Testis (tissue), 3 donors: ENCODE measurements around the gene CARMIL1. TPM values are rescaled to one million over a fixed set of nuclear protein-coding genes. Genes with fewer than 3 reads are reported as not detected.

Source experiments
- DNase-seq: peaks from one replicate; pipeline ENCODE4 v3.0.0-alpha.2; 2019
- H3K27ac ChIP-seq, 2 donors: fragments of 200-600 bp; sonication (generic); one replicate each; pipeline ENCODE4 v1.5.1; 2019
- H3K27me3 ChIP-seq: fragments of 200-600 bp; sonication (generic); one replicate; pipeline ENCODE4 v1.5.1; 2019
- H3K36me3 ChIP-seq: fragments of 200-600 bp; sonication (generic); one replicate; pipeline ENCODE4 v1.5.1; 2017; ENCODE audit warnings: low read depth; ENCODE audit errors: missing control alignments
- H3K4me1 ChIP-seq: fragments of 200-600 bp; sonication (generic); one replicate; pipeline ENCODE4 v1.5.1; 2019
- H3K4me3 ChIP-seq, 2 donors: fragments of 200-600 bp; sonication (generic); one replicate each; pipeline ENCODE4 v1.5.1; 2017 to 2019
- H3K9me3 ChIP-seq: fragments of 200-600 bp; sonication (generic); one replicate; pipeline ENCODE4 v1.5.1; 2017
- CTCF ChIP-seq, 3 experiments: fragments of 450-650 bp in 2 of 3; fragments of 200-600 bp in 1 of 3; sonication (generic) in 1 of 3; IDR thresholded peaks; one replicate each; pipeline ENCODE4 v1.5.1; 2016 to 2019; ENCODE audit warnings: antibody characterized with exemption in 3 of 3, mild to moderate bottlenecking in 2 of 3, moderate library complexity in 1 of 3
- POLR2A ChIP-seq: fragments of 450-650 bp; IDR thresholded peaks from one replicate; pipeline ENCODE4 v1.6.1; 2017; ENCODE audit warnings: antibody characterized with exemption, mild to moderate bottlenecking, moderate library complexity
- WGBS, 2 donors: methylation state at CpG; one replicate each; pipeline ENCODE4 v1.1.5; 2018; 5-methylcytosine and 5-hydroxymethylcytosine counted together
- intact Hi-C: fragments of 100-400 bp; cut with DNase I; formaldehyde crosslinking; loops from one replicate; pipeline ENCODE4 v1.15.1; 2023; ENCODE audit warnings: low total_unique reads
- polyA plus RNA-seq: library from polyadenylated mRNA; stranded (reverse); fragments of 350-450 nt; fragmentation: Illumina TruSeq; extraction: RNeasy Lipid Tissue Mini Kit (QIAGEN cat#74804); gene quantifications from one replicate; pipeline ENCODE4 v1.2.3, GENCODE V29; 2014; ENCODE audit warnings: low read depth, low replicate concordance; ENCODE audit not compliant: insufficient read depth
- total RNA-seq, 2 donors: library from RNA; depleted of rRNA; stranded (reverse); fragments of >200 nt; gene quantifications; one replicate each; pipeline ENCODE4 v1.2.3, GENCODE V29; 2016

The CARMIL1 gene
- total and polyA plus RNA-seq, 3 donors from 2014 or later: 39.4 to 120 (median 108) TPM

DNA sequence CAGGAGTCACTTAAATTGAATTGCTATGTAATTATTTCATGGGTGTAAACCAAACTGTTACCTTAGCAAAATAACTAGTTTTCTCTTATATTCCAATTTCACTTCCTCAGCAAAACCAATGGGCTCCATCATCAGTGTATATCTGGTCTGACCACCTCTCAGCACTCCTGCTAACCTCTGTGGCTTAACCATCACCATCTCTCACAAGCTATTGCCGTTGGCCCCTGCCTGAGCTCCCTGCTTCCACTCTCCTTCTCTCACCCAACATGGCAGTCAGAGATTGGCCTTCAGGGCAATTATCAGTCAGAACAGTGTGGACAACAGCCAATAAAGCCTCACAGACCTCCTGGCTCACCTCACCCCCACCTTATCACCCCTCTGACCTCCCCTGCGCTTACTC is 124.0 kb downstream of the CARMIL1 start:
- Histone ChIP-seq H3K4me3 (no peak overlapping the region), H3K36me3 (no peaks in the 10 kb centered on the region), H3K27ac (no peak overlapping the region), H3K9me3 (no peaks in the 10 kb centered on the region), H3K27me3 (no peaks in the 10 kb centered on the region), H3K4me1 (peaks cover 10% of the 10 kb centered on the region)
- 90 to 93% methylated on average over 2 of the region's 2 CpGs for WGBS, 2 donors
- no peak for DNase-seq
- intact Hi-C loops: no loop called here
- TF ChIP-seq CTCF (IDR thresholded peaks at IDR 0.05): no peak
- no peak for TF ChIP-seq POLR2A

- H3K27me3 ChIP-seq: no peaks in the 10 kb centered on the region
- intact Hi-C loops: no loop called here
- TF ChIP-seq CTCF (IDR thresholded peaks at IDR 0.05) (no peak), POLR2A (no peak)
- no peaks in the 10 kb centered on the region for H3K9me3 ChIP-seq
- H3K4me1 ChIP-seq: peaks cover 8% of the 10 kb centered on the region
- WGBS, 2 donors: 88 to 93% methylated on average over 3 of the region's 3 CpGs
- H3K4me3 ChIP-seq: no peak overlapping the region
- DNase-seq: no peak
- H3K36me3 ChIP-seq: no peaks in the 10 kb centered on the region
- no peak overlapping the region for H3K27ac ChIP-seq
Measured at GRCh38 chr6:25404091-25404490, 124.9 kb downstream of the CARMIL1 start.

- H3K4me3 ChIP-seq: no peak overlapping the region
Measured at GRCh38 chr6:25404693-25405169, 125.6 kb downstream of the CARMIL1 start.

DNA sequence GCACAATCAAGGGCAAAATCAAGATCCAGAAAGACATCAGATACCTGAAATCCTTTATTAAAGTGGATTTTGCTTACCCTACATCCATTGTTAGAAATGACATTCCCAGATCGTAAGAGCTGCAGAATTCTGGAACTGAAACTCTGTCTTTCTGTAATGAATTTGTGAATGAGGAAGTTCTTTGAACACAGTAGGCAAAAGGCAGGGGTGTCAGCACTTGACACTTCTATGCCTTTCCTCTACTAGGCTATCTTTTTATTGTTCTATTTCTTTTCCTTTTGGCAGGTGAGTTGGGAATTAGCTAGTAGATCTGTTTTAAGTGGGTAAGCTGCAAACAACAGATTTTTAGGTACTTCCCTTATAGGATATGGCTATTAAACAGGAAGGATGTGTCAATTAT is 126.3 kb downstream of the CARMIL1 start:
- DNase-seq: no peak
- H3K27ac ChIP-seq: peak overlapping the region in 1 of 2 donors; percentile 20

More at GRCh38 chr6:25404693-25405169, 125.6 kb downstream of the CARMIL1 start:
- H3K27me3 ChIP-seq: no peaks in the 10 kb centered on the region
- H3K4me1 ChIP-seq: peaks cover 6% of the 10 kb centered on the region
- no peak for TF ChIP-seq CTCF (IDR thresholded peaks at IDR 0.05)
- no peak for TF ChIP-seq POLR2A
- WGBS, 2 donors: 51 to 67% methylated on average over 8 of the region's 8 CpGs
- DNase-seq: no peak
- intact Hi-C loops: no loop called here
- H3K9me3 ChIP-seq: no peaks in the 10 kb centered on the region
- H3K36me3 ChIP-seq: no peaks in the 10 kb centered on the region
- H3K27ac ChIP-seq: peak overlapping the region in 1 of 2 donors; percentile 20

More for the DNA sequence above, 126.3 kb downstream of the CARMIL1 start:
- Histone ChIP-seq H3K4me3 (no peak overlapping the region), H3K4me1 (peaks cover 6% of the 10 kb centered on the region), H3K9me3 (no peaks in the 10 kb centered on the region), H3K36me3 (no peaks in the 10 kb centered on the region), H3K27me3 (no peaks in the 10 kb centered on the region)
- 48 to 65% methylated on average over 1 of the region's 1 CpG for WGBS, 2 donors
- intact Hi-C loops: no loop called here
- TF ChIP-seq POLR2A (no peak), CTCF (IDR thresholded peaks at IDR 0.05) (no peak)
